NOMO-1 (cell line): ENCODE data around the gene SVOPL.

Experiments used
- DNase-seq, 2 experiments: peaks; one replicate each; lab custom pipeline; 2025; ENCODE audit not compliant: unreplicated experiment in 2 of 2; lab: John Stamatoyannopoulos, UW

Gene SVOPL

DNA sequence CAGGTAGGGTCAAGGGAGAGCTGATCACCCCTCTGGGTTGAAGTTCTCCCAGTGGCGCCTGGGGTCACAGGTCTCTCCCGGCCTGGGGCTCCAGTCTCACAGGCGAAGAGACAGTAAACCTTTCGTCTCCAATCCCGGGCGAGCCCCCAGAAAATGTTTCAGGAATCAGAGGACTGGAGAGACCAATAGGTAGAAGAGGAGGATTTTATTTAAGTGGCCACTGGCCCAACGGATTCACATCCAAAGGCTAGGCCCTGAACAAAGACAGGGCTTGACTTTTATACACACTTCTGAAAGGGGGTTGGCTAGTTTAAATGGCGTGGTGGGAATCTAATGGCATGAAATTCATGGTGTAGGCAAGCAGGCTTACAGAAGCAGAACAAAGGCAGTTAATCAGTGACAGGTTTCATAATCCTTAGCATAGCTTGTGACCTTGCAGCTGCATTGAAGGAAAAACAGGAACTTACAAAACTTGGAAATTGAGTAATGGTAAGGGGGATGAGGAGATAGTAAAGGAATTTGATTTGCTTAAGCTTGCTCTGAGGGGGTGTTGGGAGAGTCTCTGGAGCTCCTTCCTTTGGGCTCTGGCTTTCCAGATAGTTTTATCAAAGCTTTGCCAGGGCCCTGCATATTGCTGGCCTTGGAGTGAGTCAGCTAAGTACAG is 135.6 kb downstream of the SVOPL start:
- peak; percentile 58 to 82 for DNase-seq

DNA sequence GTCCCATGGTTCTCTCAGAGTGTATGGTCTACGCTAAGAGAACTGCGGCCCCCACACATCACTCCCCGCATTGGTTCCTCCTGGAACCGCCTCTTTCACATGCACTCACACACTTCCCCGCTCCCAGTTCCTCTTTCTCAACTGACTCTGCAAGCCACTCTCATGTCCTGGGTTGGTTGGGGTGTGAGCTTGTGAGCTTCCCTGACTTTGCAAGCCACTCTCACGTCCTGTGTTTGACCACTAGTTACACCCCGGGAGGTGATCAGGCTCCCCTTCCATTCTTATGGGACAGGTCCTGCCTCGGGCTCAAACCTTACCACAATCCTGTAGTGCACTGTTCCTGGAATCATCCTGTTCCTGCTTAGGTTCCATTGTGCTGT is 136.1 kb downstream of the SVOPL start:
- peak; percentile 79 to 85 for DNase-seq

DNA sequence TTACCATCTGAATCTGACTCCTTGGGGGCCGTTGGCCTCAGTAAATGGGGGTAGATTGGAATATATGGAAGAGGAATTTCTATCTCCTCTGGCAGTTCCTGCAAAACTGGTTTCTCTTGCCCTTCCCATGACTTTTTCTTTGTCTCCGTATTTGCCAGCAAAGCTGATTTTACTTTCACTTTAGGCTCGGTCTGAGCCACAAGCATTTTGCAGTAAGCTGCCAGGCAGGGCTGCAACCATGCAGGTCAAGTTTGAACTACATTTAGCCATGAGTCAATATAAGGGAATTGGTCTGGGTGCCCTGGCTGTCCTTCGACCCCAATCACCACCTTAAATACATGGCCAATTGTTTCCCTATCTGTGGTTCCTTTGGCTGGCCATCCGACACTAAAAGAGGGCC is 136.8 kb downstream of the SVOPL start:
- peak; percentile 6 to 15 for DNase-seq

DNA sequence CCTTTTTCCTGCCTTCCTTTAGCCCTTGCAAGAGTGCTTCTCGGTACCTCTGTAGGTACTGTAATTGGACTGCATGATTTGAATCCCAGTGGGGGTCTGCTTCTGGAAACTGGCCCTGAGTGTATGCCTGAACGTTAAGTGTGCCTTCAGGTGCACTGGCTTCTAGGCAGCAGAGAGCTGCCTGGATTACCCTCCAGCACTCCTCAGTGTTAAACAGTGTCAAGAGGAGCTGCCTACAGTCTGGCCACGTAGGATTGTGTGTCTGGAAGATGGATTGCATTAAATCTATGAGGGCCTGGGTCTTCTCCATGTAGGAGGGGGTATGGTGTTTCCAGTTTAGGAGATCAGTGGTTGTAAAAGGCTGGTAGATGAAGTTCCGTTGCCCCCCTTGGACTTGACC is 137.4 kb downstream of the SVOPL start:
- DNase-seq, result no peak

DNA sequence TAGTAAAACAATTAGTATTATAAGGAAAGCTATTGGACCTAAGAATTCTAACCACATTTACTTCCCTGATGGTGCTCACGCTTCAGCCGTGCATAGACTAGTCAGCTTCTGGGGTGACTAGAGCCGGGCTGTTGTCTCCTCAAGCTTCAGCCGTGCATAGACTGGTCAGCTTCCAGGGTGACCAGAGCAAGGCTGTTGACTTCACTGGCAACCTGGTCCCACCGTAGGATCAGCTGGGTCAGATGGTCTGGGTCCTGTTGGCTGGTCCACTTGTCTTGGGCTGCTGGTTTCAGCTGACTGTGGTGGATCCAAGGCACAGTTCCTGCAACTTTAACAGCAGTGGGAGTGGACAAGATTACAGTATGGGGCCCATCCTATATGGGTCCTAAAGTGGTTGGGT is 141.7 kb downstream of the SVOPL start:
- no peak for DNase-seq

DNA sequence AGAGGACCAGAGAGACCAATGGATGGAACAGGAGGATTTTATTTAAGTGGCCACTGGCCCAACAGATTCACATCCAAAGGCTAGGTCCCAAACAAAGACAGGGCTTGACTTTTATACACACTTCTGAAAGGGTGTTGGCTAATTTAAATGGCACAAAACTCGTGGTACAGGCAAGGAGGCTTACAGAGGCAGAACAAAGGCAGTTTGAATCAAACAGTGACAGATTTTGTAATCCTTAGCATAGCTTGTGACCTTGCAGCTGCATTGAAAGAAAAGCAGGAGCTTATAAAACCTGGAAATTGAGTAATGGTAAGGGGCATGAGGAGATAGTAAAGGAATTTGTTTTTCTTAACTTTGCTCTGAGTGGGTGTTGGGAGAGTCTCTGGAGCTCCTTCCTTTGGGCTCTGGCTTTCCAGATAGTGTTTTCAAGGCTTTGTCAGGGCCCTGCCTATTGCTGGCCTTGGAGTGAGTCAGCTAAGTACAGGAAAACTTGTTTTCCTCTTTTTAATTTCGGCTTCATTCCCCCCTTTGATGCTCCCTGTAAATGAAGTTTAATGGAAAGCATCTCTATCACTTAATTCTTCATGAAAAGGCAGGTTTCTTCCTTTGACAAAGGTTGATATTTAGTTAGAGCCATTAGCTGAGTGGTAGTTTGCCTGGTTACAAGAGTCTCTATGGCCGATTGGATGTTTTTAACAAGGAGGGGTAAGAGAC is 144.2 kb downstream of the SVOPL start:
- no peak for DNase-seq

GRCh38 chr7:138555684-138556083 is 145.5 kb downstream of the SVOPL start:
- no peak for DNase-seq

- DNase-seq, result no peak
Measured at GRCh38 chr7:138554674-138555073, 146.5 kb downstream of the SVOPL start.

DNA sequence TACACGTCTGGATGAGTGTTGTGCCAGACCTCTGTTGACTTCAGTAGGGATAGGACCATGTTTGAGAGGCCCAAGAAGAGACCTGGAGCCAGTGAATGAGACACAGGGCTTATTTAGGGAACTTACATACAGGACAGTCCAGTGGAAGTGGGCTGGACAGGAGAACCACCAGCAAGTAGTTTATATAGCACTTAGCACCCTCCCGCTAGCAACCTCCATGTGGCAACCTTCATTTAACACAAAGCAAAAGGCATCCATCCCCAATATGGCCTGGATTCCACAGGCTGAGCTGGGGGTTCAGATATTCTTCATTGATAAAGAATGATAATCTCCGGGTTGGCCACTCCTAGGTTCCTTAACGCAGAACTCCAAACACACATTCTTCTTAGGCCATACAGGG is 147.4 kb downstream of the SVOPL start:
- DNase-seq, result no peak

DNA sequence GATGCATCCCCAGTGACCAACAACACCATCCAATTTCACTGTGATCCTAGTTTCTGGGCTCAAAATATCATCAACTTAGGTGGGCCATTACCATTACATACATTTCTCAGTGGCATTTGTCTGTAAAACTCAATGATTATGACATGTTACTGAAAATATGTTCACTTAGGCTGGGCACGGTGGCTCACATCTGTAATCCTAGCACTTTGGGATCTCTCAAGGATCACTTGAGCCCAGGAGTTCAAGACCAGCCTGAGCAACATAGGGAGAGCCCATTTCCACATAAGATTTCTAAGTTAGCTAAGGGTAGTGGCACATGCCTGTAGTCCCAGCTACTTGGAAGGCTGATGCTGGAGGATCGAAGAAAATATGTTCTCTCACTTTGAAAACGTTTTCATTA is 150.1 kb downstream of the SVOPL start:
- no peak for DNase-seq

DNA sequence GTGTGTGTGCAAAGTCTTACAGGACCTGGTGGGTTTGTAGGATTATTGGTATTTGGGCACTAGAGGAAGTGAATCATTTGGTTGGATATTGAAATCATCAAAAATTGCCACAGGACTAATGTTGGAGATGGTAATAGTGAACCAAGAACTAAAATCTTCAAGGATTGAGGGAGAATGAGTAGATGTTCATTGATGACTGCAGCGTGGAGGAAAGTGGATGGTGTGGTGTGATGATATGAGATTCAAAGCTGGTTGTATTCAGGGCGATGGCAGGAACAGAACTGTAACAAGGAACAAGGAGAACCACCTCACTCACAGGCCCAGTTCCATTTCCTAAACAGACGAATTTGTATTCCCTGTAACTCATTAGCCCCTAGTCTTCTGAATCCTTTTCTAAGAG is 150.8 kb downstream of the SVOPL start:
- no peak for DNase-seq

- DNase-seq, result no peak
Measured at GRCh38 chr7:138549082-138549481, 152.1 kb downstream of the SVOPL start.

DNA sequence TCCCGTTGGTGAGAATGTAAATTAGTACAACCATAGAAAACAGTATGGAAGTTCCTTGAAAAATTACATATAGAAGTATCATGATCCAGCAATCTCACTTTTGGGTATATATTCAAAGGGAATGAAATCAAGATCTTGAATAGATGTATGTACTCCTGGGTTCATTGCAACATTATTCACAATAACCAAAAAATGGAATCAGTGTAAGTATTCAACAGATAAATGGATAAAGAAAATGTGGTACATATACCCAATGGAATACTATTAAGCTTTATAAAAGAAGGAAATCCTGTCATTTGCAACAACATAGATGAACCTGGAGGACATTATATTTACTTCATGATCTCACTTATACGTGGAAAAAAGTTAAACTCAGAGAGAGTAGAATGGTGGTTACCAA is 154.3 kb downstream of the SVOPL start:
- no peak for DNase-seq

DNA sequence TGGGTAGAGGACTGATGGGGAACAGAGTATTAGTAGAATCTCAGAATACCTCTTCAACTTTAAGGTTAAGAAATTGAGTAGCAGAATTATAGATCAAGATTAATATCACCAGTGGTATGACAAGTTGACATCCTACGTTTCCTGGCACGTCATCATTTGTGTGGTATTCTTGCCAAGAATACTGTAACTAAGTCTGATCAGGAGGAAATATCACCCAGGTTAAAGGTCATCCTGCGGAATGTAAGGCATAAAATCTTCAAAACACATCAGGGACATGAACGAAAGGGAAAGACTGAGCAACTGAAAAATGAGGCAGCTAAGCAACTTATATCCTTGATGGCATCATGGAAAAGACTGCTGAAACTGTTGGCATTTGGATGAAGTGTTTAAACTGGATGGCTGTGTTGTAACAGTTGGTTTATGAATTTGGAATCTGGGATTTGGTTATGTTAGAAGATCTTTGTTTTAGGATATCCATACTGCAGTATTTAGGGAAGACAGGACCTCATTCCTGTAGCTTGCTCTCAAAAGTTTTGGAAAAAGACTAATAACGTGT is 155.0 kb downstream of the SVOPL start:
- no peak for DNase-seq

DNA sequence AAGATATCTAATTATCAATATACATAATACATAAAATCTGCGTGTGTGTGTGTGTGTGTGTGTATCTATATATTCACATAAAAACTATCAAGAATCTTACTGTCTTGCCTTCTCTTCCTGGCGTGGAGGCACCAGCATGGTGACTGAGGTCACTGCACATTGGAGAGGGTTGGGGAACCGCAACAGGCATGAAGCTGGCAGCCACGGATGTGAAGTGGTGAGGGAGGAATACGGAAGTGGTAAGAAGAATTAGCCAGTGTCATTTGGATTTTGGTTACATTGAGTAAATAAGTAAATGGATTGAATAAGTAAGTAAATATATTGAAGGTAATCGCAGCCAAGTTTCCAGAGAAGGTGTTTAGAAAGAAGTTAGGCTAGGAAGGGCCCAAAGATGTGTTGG is 156.0 kb downstream of the SVOPL start:
- no peak for DNase-seq
